OCI-LY7 (cell line): Measurements from ENCODE around the gene PLEKHM1.
"Not testable (repeated sequence)": the region's sequence is repeated elsewhere in the genome, so short reads cannot be mapped to it uniquely, and the experiment has no call there.

ENCODE experiments used
- CTCF ChIP-seq: fragments of 200-600 bp; sonication (generic); conservative IDR thresholded peaks from 2 replicates; pipeline ENCODE4 v1.5.1; 2014; ENCODE audit warnings: mild to moderate bottlenecking, antibody characterized with exemption, low read length, moderate library complexity, mixed read lengths
- EZH2phosphoT487 ChIP-seq: fragments of 200-600 bp; sonication (generic); IDR thresholded peaks from 2 replicates; pipeline ENCODE4 v1.6.1; 2018; ENCODE audit warnings: low read depth, borderline replicate concordance, mild to moderate bottlenecking, mixed run types, antibody characterized with exemption, low read length, moderate library complexity, mixed read lengths

- not testable (repeated sequence) for TF ChIP-seq CTCF, EZH2phosphoT487
Observed at GRCh38 chr17:45440839-45441515, 49.5 kb downstream of the PLEKHM1 start.
